ENCODE results near the gene METAP2.

The METAP2 gene

DNA sequence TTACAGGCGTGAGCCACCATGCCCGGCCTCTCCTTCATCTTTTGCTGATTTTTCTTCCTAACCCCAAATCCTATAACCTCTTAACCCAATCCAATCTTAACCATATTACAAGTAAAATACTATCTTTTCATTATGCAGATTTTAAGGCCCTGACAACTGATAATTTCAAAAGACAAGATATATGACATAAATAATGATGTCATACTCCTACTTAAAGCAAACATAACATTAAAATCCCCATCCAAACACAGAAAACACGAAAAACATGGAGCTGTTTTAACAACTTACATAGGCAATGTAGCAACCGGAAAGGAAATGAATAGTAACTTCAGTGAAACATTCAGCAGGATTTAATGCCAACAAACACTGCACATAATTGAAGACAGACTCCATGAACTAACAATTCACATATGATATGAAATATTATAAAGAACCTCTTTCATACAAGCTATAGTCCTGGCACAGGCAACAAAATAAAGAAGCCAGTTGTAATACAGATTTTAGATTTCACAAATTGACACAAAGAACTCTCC, 55.8 kb downstream of the METAP2 start:
- no peak overlapping the region for H3K4me3 ChIP-seq (ENCODE audit: low read length)
- TF ChIP-seq, protein P1, sequence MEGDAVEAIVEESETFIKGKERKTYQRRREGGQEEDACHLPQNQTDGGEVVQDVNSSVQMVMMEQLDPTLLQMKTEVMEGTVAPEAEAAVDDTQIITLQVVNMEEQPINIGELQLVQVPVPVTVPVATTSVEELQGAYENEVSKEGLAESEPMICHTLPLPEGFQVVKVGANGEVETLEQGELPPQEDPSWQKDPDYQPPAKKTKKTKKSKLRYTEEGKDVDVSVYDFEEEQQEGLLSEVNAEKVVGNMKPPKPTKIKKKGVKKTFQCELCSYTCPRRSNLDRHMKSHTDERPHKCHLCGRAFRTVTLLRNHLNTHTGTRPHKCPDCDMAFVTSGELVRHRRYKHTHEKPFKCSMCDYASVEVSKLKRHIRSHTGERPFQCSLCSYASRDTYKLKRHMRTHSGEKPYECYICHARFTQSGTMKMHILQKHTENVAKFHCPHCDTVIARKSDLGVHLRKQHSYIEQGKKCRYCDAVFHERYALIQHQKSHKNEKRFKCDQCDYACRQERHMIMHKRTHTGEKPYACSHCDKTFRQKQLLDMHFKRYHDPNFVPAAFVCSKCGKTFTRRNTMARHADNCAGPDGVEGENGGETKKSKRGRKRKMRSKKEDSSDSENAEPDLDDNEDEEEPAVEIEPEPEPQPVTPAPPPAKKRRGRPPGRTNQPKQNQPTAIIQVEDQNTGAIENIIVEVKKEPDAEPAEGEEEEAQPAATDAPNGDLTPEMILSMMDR (IDR thresholded peaks at IDR 0.05; ENCODE audit: insufficient read depth, low read depth, low read length, missing control alignments) = no peak
- DNase-seq (ENCODE audit: low read depth) = no peak

DNA sequence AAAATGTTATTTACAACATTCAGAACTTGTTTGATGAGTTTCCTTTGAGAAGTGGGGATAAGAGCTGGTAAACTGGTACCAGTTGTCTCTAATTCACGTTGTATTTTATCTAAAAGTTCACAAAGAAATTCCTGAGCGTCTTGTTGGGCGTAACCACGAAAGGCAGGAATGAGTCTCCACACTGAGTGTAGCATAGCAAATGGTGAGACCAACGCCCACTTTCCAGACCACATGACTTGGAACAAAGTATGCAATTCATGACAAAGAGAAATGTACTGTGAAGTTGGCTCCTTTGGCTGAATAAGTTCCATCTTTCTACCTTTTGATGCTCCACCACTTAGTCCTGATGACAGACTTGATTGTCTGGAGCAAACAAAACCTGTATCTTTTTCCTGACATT, 58.9 kb downstream of the METAP2 start:
- H3K4me3 ChIP-seq (ENCODE audit: low read length) = no peak overlapping the region
- TF ChIP-seq, protein P1 (IDR thresholded peaks at IDR 0.05; ENCODE audit: insufficient read depth, low read depth, low read length, missing control alignments) = no peak
- DNase-seq (ENCODE audit: low read depth) = peak; percentile 69

DNA sequence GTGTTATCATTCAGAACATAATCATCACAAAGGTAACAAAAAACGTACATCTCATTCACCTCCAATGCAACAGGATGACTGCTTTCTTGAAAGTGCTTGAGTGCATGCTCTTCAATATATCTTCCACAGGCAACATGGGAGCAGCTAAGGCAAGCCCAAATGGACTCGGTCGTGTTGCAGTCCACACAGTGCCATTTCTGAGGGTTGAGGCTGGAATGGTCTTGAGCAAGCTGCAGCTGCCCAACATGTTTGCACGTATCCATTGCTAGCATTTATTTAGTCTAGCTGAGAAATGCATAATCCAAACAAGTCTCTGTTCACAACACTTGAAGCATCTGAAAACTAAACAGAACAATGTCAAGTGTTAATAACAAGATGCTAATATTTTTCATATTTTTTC, 60.0 kb downstream of the METAP2 start:
- no peak overlapping the region for H3K4me3 ChIP-seq (ENCODE audit: low read length)
- no peak for DNase-seq (ENCODE audit: low read depth)
- TF ChIP-seq, protein P1 (IDR thresholded peaks at IDR 0.05; ENCODE audit: insufficient read depth, low read depth, low read length, missing control alignments) = no peak

DNA sequence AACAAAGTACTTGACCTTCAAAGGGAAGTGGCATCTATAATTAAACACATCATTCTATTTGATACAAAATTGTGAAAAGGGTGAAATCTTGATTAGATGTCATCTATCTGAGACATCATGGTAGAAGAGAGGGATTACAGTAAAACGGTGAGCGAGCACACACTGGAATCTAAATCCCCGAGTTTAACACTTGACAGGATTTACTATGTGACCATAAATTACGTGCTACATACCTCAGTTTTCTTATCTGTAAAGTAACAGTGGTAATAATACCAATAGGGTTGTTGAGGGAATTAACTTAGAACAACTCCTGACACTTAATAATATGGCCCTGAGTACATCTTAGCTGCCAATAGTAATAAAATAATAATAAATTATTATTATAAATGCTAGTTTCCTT, 64.1 kb downstream of the METAP2 start:
- DNase-seq (ENCODE audit: low read depth) = no peak
- TF ChIP-seq, protein P1 (IDR thresholded peaks at IDR 0.05; ENCODE audit: insufficient read depth, low read depth, low read length, missing control alignments) = no peak

DNA sequence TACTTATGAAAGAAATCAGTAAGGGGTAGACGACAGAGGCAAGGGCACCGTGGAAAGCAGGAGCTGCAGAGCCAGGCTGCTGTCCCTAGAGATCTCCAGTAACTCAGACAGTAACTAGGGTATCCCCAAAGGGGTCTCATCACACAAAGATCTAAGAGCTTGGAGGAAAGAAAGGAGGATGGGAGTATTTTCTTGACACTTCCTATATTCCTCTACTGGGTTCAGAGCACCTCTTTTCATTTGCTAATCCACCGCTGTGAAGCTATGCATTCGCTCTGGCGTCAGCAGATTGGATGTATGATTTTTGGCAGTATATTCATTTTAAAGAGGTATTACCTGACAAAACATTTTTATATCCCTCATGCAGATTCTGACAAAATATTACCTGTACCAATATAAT, 64.7 kb downstream of the METAP2 start:
- DNase-seq (ENCODE audit: low read depth) = no peak
- TF ChIP-seq, protein P1 (IDR thresholded peaks at IDR 0.05; ENCODE audit: insufficient read depth, low read depth, low read length, missing control alignments) = no peak
- H3K4me3 ChIP-seq (ENCODE audit: low read length) = no peak overlapping the region

More for the DNA sequence above, 64.1 kb downstream of the METAP2 start:
- H3K4me3 ChIP-seq (ENCODE audit: low read length) = no peak overlapping the region

DNA sequence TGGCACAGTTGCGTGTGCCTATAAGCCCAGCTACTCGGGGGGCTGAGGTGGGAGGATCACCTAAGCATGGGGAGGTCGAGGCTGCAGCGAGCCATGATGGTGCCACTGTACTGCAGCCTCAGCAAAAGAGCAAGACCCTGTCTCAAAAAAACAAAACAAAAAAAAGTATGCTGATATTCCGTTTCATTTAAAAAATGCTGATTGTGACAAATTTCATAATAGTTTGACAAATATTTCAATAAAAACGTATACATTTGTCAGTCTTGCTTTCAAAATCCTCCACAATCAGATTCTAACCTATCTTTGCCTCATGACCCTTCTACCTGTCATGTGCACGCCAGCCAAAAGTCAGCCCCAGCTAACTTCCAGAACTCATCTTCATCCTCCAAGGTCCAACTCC, 67.5 kb downstream of the METAP2 start:
- DNase-seq (ENCODE audit: low read depth) = no peak
- TF ChIP-seq, protein P1 (IDR thresholded peaks at IDR 0.05; ENCODE audit: insufficient read depth, low read depth, low read length, missing control alignments) = no peak
- H3K4me3 ChIP-seq (ENCODE audit: low read length) = no peak overlapping the region

DNA sequence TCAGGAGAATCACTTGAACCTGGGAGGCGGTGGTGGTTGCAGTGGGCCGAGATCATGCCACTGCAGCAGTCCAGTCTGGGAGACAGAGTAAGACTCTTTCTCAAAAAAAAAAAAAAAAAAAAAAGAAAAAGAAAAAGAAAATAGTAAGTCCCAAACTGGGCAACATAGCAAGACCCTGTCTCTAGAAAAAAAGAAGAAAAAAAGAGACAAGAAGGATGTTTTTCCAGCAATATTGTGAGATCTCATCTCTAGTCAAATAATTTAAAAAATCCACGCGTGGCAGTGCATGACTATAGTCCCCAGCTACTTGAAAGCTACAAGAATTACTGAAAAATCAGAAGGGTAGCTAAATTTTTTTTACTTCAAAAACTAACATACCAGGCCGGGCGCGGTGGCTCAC, 69.4 kb downstream of the METAP2 start:
- DNase-seq (ENCODE audit: low read depth) = no peak
- TF ChIP-seq, protein P1 (IDR thresholded peaks at IDR 0.05; ENCODE audit: insufficient read depth, low read depth, low read length, missing control alignments) = no peak

More for the DNA sequence above, 69.4 kb downstream of the METAP2 start:
- no peak overlapping the region for H3K4me3 ChIP-seq (ENCODE audit: low read length)
